ENCODE data around the gene CPEB2.
"Not testable (repeated sequence)": the region's sequence is repeated elsewhere in the genome, so short reads cannot be mapped to it uniquely, and the experiment has no call there.

The CPEB2 gene

GRCh38 chr4:15054541-15054940 lies 52.3 kb downstream of the CPEB2 start:
- DNase-seq (ENCODE audit: low spot score) = no peak

GRCh38 chr4:15060213-15060612 lies 57.9 kb downstream of the CPEB2 start:
- DNase-seq (ENCODE audit: low spot score) = no peak

GRCh38 chr4:15063341-15063740 lies 61.1 kb downstream of the CPEB2 start:
- DNase-seq (ENCODE audit: low spot score) = no peak

GRCh38 chr4:15065516-15065915 lies 63.2 kb downstream of the CPEB2 start:
- no peak for DNase-seq (ENCODE audit: low spot score)

- no peak for DNase-seq (ENCODE audit: low spot score)
Measured at GRCh38 chr4:15066140-15066539, 63.9 kb downstream of the CPEB2 start.

GRCh38 chr4:15068298-15068697 lies 66.0 kb downstream of the CPEB2 start:
- DNase-seq (ENCODE audit: low spot score) = no peak

GRCh38 chr4:15075875-15076274 lies 73.6 kb downstream of the CPEB2 start:
- no peak for DNase-seq (ENCODE audit: low spot score)

- no peak for DNase-seq (ENCODE audit: low spot score)
Measured at GRCh38 chr4:15077969-15078368, 75.7 kb downstream of the CPEB2 start.

GRCh38 chr4:15078682-15079642 lies 76.7 kb downstream of the CPEB2 start:
- no peak for DNase-seq (ENCODE audit: low spot score)

GRCh38 chr4:15084780-15085179 lies 82.5 kb downstream of the CPEB2 start:
- DNase-seq (ENCODE audit: low spot score) = no peak

GRCh38 chr4:15085762-15086161 lies 83.5 kb downstream of the CPEB2 start:
- not testable (repeated sequence) for DNase-seq (ENCODE audit: low spot score)

- DNase-seq (ENCODE audit: low spot score) = not testable (repeated sequence)
Measured at GRCh38 chr4:15086259-15086658, 84.0 kb downstream of the CPEB2 start.

- DNase-seq (ENCODE audit: low spot score) = no peak
Measured at GRCh38 chr4:15088394-15089035, 86.2 kb downstream of the CPEB2 start.

- no peak for DNase-seq (ENCODE audit: low spot score)
Measured at GRCh38 chr4:15089979-15090378, 87.7 kb downstream of the CPEB2 start.

GRCh38 chr4:15100380-15100779 lies 98.1 kb downstream of the CPEB2 start:
- no peak for DNase-seq (ENCODE audit: low spot score)

- DNase-seq (ENCODE audit: low spot score) = no peak
Measured at GRCh38 chr4:15100994-15101695, 98.9 kb downstream of the CPEB2 start.

GRCh38 chr4:15104825-15105224 lies 102.5 kb downstream of the CPEB2 start:
- DNase-seq (ENCODE audit: low spot score) = no peak

- DNase-seq (ENCODE audit: low spot score) = no peak
Measured at GRCh38 chr4:15106399-15106798, 104.1 kb downstream of the CPEB2 start.

GRCh38 chr4:15109600-15109999 lies 107.3 kb downstream of the CPEB2 start:
- DNase-seq (ENCODE audit: low spot score) = no peak

- DNase-seq (ENCODE audit: low spot score) = no peak
Measured at GRCh38 chr4:15110120-15110571, 107.9 kb downstream of the CPEB2 start.

- no peak for DNase-seq (ENCODE audit: low spot score)
Measured at GRCh38 chr4:15116509-15117079, 114.3 kb downstream of the CPEB2 start.

GRCh38 chr4:15117270-15117946 lies 115.1 kb downstream of the CPEB2 start:
- DNase-seq (ENCODE audit: low spot score) = no peak

Data from hematopoietic multipotent progenitor cell treated with erythropoietin and hydrocortisone succinate and interleukin-3 and kit ligand, for 15 days (in vitro differentiated cells).